ENCODE data around the gene GLUD2.

DNA sequence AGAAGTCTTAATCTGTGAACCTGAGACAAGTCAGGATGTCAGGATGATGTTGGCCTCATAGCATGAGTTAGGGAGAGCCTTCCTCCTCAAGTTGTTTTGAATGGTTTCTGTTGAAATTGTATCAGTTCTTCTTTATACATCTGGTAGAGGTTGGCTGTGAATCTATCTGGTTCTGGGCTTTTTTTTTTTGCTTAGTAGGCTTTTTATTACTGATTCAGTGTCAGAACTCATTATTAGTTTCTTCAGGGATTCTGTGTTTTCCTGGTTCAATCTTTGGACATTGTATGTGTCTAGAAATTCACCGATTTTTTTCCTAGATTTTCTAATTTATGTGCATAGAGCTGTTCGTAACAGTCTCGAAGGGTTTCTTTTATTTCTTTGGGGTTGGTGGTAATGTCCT is 14.9 kb downstream of the GLUD2 start:
- TF ChIP-seq EZH2 (IDR thresholded peaks at IDR 0.05) (no peak), POLR2AphosphoS5 (IDR thresholded peaks at IDR 0.05; ENCODE audit: borderline replicate concordance, low read depth, low read length) (no peak), FOXP2 (optimal IDR thresholded peaks at IDR 0.05; ENCODE audit: control extremely low read depth, extremely low read length, insufficient read depth) (no peak)

Measured in SK-N-MC (cell line).